ENCODE data around the gene ADCY10. TPM values are rescaled to one million over a fixed set of nuclear protein-coding genes. Genes with fewer than 3 reads are reported as not detected.

ADCY10 gene
- total and polyA plus RNA-seq, 9 of the 15 experiments (the other 6 are each of a cell fraction or from before 2014, with no cell fraction given) = 0.08 to 0.86 (median 0.22) TPM

GRCh38 chr1:167937709-167938010, 23.7 kb upstream of the ADCY10 start (continued):
- TF ChIP-seq ZBED1 (IDR thresholded peaks at IDR 0.05) (no peak), JUNB (CRISPR knock-in tag; conservative IDR thresholded peaks at IDR 0.05) (no peak), HSF4 (CRISPR knock-in tag; IDR thresholded peaks at IDR 0.05; ENCODE audit: borderline replicate concordance) (no peak), ZNF76 (CRISPR knock-in tag; IDR thresholded peaks at IDR 0.05; ENCODE audit: borderline replicate concordance) (no peak), WHSC1 (IDR thresholded peaks at IDR 0.05; ENCODE audit: low read length) (no peak), NR3C1 (CRISPR knock-in tag; IDR thresholded peaks at IDR 0.05) (no peak), MIER1 (IDR thresholded peaks at IDR 0.05; ENCODE audit: low read depth) (peak; percentile 59; the same call in 1 of the 2 replicates), RHOXF2B (CRISPR knock-in tag; conservative IDR thresholded peaks at IDR 0.05) (no peak), PYGO2 (tag; IDR thresholded peaks at IDR 0.05) (no peak), ZNF707 (CRISPR knock-in tag; conservative IDR thresholded peaks at IDR 0.05) (no peak), RFX1 (IDR thresholded peaks at IDR 0.05) (no peak), SMARCE1 (IDR thresholded peaks at IDR 0.05) (peak; percentile 3; the same call in 1 of the 2 replicates), ZNF232 (CRISPR knock-in tag; IDR thresholded peaks at IDR 0.05) (no peak), ZKSCAN1 (IDR thresholded peaks at IDR 0.05; ENCODE audit: low read depth, low read length) (no peak), NCOR1 (IDR thresholded peaks at IDR 0.05) (no peak)
- TF ChIP-seq, protein P1, sequence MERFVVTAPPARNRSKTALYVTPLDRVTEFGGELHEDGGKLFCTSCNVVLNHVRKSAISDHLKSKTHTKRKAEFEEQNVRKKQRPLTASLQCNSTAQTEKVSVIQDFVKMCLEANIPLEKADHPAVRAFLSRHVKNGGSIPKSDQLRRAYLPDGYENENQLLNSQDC (CRISPR knock-in tag; IDR thresholded peaks at IDR 0.05) = no peak
- TF ChIP-seq, protein P2, sequence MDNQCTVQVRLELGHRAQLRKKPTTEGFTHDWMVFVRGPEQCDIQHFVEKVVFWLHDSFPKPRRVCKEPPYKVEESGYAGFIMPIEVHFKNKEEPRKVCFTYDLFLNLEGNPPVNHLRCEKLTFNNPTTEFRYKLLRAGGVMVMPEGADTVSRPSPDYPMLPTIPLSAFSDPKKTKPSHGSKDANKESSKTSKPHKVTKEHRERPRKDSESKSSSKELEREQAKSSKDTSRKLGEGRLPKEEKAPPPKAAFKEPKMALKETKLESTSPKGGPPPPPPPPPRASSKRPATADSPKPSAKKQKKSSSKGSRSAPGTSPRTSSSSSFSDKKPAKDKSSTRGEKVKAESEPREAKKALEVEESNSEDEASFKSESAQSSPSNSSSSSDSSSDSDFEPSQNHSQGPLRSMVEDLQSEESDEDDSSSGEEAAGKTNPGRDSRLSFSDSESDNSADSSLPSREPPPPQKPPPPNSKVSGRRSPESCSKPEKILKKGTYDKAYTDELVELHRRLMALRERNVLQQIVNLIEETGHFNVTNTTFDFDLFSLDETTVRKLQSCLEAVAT (IDR thresholded peaks at IDR 0.05) = no peak; a peak in 1 of 4 replicates
- TF ChIP-seq, protein P3, sequence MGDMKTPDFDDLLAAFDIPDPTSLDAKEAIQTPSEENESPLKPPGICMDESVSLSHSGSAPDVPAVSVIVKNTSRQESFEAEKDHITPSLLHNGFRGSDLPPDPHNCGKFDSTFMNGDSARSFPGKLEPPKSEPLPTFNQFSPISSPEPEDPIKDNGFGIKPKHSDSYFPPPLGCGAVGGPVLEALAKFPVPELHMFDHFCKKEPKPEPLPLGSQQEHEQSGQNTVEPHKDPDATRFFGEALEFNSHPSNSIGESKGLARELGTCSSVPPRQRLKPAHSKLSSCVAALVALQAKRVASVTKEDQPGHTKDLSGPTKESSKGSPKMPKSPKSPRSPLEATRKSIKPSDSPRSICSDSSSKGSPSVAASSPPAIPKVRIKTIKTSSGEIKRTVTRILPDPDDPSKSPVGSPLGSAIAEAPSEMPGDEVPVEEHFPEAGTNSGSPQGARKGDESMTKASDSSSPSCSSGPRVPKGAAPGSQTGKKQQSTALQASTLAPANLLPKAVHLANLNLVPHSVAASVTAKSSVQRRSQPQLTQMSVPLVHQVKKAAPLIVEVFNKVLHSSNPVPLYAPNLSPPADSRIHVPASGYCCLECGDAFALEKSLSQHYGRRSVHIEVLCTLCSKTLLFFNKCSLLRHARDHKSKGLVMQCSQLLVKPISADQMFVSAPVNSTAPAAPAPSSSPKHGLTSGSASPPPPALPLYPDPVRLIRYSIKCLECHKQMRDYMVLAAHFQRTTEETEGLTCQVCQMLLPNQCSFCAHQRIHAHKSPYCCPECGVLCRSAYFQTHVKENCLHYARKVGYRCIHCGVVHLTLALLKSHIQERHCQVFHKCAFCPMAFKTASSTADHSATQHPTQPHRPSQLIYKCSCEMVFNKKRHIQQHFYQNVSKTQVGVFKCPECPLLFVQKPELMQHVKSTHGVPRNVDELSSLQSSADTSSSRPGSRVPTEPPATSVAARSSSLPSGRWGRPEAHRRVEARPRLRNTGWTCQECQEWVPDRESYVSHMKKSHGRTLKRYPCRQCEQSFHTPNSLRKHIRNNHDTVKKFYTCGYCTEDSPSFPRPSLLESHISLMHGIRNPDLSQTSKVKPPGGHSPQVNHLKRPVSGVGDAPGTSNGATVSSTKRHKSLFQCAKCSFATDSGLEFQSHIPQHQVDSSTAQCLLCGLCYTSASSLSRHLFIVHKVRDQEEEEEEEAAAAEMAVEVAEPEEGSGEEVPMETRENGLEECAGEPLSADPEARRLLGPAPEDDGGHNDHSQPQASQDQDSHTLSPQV (IDR thresholded peaks at IDR 0.05) = 0 out of 2 replicates have a peak, but pooled peaks have one; percentile 41
- TF ChIP-seq, protein P4, sequence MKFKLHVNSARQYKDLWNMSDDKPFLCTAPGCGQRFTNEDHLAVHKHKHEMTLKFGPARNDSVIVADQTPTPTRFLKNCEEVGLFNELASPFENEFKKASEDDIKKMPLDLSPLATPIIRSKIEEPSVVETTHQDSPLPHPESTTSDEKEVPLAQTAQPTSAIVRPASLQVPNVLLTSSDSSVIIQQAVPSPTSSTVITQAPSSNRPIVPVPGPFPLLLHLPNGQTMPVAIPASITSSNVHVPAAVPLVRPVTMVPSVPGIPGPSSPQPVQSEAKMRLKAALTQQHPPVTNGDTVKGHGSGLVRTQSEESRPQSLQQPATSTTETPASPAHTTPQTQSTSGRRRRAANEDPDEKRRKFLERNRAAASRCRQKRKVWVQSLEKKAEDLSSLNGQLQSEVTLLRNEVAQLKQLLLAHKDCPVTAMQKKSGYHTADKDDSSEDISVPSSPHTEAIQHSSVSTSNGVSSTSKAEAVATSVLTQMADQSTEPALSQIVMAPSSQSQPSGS (CRISPR knock-in tag; IDR thresholded peaks at IDR 0.05) = no peak
